Measurements from ENCODE around the gene ARAF. TPM values are rescaled to one million over a fixed set of nuclear protein-coding genes. Genes with fewer than 3 reads are reported as not detected.

ARAF gene
- total RNA-seq, 1 experiment from 2014 or later, result 16.5 TPM

DNA sequence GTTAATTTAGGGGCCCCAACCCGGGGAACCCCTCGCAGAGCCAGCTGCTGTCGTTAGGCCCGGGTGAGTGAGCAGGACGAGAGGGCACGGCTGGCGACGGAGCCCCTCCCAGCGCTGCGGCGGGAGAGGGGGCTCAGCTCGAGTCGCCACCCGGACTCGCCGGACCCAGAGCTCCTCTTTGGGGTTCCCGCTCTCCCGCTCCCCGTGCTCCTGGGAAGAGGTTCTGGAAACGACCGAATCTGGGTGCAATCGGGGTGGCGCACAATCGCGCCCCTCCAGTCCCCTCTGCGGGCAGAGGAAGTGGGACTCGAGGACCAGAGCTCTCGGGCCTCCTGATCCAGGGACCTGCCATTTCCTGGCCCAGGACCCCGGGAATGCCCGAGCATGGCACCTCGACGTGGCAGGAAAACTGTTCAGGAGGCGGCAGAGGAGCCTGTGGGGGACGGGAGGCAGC, 37.3 kb upstream of the ARAF start:
- DNase-seq, result no peak
- peaks cover 4% of the 10 kb centered on the region; the same call in 1 of the 2 replicates for H3K4me1 ChIP-seq (ENCODE audit: low read length)
- H3K9me2 ChIP-seq (replicated peaks; ENCODE audit: insufficient read depth, low read length), result no peaks in the 10 kb centered on the region
- peak overlapping the region; percentile 67; the same call in 1 of the 2 replicates for H2AFZ ChIP-seq (ENCODE audit: low read length)
- H3K36me3 ChIP-seq (ENCODE audit: insufficient read depth, low read length), result no peaks in the 10 kb centered on the region
- H3K79me2 ChIP-seq (ENCODE audit: low read length), result no peaks in the 10 kb centered on the region
- H3K9me3 ChIP-seq (ENCODE audit: low read length), result no peaks in the 10 kb centered on the region
- H3K4me2 ChIP-seq (ENCODE audit: low read depth, low read length, poor library complexity, severe bottlenecking), result peak overlapping the region; percentile 73
- H3K9ac ChIP-seq (ENCODE audit: low read length), result peak overlapping the region; percentile 65
- H3K27ac ChIP-seq (ENCODE audit: low read length), result no peak overlapping the region
- H3K27me3 ChIP-seq (ENCODE audit: low read length), result no peaks in the 10 kb centered on the region
- H4K20me1 ChIP-seq (ENCODE audit: insufficient read depth, low read depth, low read length), result no peaks in the 10 kb centered on the region
- peak overlapping the region; percentile 63 for H3K4me3 ChIP-seq (ENCODE audit: low read length)

GRCh38 chrX:47529548-47529947, 31.5 kb upstream of the ARAF start:
- Histone ChIP-seq H3K4me2 (ENCODE audit: low read depth, low read length, poor library complexity, severe bottlenecking) (no peak overlapping the region), H3K4me1 (ENCODE audit: low read length) (no peaks in the 10 kb centered on the region), H2AFZ (ENCODE audit: low read length) (no peak overlapping the region), H3K9me3 (ENCODE audit: low read length) (no peaks in the 10 kb centered on the region), H3K36me3 (ENCODE audit: insufficient read depth, low read length) (no peaks in the 10 kb centered on the region), H3K27me3 (ENCODE audit: low read length) (no peaks in the 10 kb centered on the region), H3K79me2 (ENCODE audit: low read length) (no peaks in the 10 kb centered on the region), H3K4me3 (ENCODE audit: low read length) (no peak overlapping the region), H3K9ac (ENCODE audit: low read length) (no peak overlapping the region), H3K27ac (ENCODE audit: low read length) (no peak overlapping the region), H4K20me1 (ENCODE audit: insufficient read depth, low read depth, low read length) (no peaks in the 10 kb centered on the region), H3K9me2 (replicated peaks; ENCODE audit: insufficient read depth, low read length) (no peaks in the 10 kb centered on the region)
- no peak for DNase-seq

DNA sequence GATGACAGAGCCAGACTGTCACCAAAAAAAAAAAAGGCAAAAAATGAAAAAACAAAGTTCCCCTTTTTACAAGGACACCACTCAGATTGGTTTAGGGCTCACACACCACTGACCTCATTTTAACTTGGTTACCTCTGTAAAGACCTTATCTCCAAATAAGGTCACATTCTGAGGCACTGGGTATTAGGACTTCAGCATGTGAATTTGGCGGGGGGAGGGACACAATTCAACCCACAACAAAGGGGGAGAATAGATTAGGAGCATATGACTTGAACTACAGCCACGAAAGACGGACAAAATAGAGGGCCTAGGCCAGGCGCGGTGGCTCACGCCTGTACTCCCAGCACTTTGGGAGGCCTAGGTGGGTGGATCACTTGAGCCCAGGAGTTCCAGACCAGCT, 31.0 kb upstream of the ARAF start:
- H3K4me2 ChIP-seq (ENCODE audit: low read depth, low read length, poor library complexity, severe bottlenecking), result no peak overlapping the region
- no peaks in the 10 kb centered on the region for H4K20me1 ChIP-seq (ENCODE audit: insufficient read depth, low read depth, low read length)
- H3K9me3 ChIP-seq (ENCODE audit: low read length), result no peaks in the 10 kb centered on the region
- no peak overlapping the region for H3K27ac ChIP-seq (ENCODE audit: low read length)
- no peak overlapping the region for H2AFZ ChIP-seq (ENCODE audit: low read length)
- no peaks in the 10 kb centered on the region for H3K27me3 ChIP-seq (ENCODE audit: low read length)
- no peaks in the 10 kb centered on the region for H3K9me2 ChIP-seq (replicated peaks; ENCODE audit: insufficient read depth, low read length)
- H3K4me1 ChIP-seq (ENCODE audit: low read length), result no peaks in the 10 kb centered on the region
- no peaks in the 10 kb centered on the region for H3K79me2 ChIP-seq (ENCODE audit: low read length)
- DNase-seq, result no peak
- no peak overlapping the region for H3K4me3 ChIP-seq (ENCODE audit: low read length)
- no peak overlapping the region for H3K9ac ChIP-seq (ENCODE audit: low read length)
- no peaks in the 10 kb centered on the region for H3K36me3 ChIP-seq (ENCODE audit: insufficient read depth, low read length)

DNA sequence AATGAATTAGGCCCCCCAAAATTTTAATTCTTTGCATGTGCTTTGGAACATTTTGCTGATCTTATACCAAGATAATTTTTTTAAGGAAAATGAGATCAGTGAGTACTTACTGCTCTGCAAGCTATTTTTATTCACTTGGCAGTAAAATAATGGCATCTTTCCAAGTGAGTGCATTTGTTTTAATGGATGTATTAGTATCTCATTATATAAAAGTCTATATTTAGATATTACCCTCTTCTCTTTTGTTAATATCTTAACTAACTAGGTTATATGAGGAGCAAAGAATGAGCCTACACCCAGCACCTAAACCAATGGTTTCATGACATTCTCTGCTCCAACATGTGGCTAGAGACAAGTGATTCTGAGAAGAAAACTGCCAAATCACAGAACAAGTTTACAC, 21.1 kb upstream of the ARAF start:
- no peak for DNase-seq
- H3K79me2 ChIP-seq (ENCODE audit: low read length), result no peaks in the 10 kb centered on the region
- no peaks in the 10 kb centered on the region for H3K4me1 ChIP-seq (ENCODE audit: low read length)
- no peak overlapping the region for H3K4me3 ChIP-seq (ENCODE audit: low read length)
- H2AFZ ChIP-seq (ENCODE audit: low read length), result no peak overlapping the region
- no peaks in the 10 kb centered on the region for H3K36me3 ChIP-seq (ENCODE audit: insufficient read depth, low read length)
- no peaks in the 10 kb centered on the region for H4K20me1 ChIP-seq (ENCODE audit: insufficient read depth, low read depth, low read length)
- H3K4me2 ChIP-seq (ENCODE audit: low read depth, low read length, poor library complexity, severe bottlenecking), result no peak overlapping the region
- H3K27me3 ChIP-seq (ENCODE audit: low read length), result 0 out of 2 replicates have a peak, but pooled peaks cover 3% of the 10 kb centered on the region
- no peak overlapping the region for H3K9ac ChIP-seq (ENCODE audit: low read length)
- H3K9me3 ChIP-seq (ENCODE audit: low read length), result no peaks in the 10 kb centered on the region
- no peak overlapping the region for H3K27ac ChIP-seq (ENCODE audit: low read length)
- no peaks in the 10 kb centered on the region for H3K9me2 ChIP-seq (replicated peaks; ENCODE audit: insufficient read depth, low read length)

DNA sequence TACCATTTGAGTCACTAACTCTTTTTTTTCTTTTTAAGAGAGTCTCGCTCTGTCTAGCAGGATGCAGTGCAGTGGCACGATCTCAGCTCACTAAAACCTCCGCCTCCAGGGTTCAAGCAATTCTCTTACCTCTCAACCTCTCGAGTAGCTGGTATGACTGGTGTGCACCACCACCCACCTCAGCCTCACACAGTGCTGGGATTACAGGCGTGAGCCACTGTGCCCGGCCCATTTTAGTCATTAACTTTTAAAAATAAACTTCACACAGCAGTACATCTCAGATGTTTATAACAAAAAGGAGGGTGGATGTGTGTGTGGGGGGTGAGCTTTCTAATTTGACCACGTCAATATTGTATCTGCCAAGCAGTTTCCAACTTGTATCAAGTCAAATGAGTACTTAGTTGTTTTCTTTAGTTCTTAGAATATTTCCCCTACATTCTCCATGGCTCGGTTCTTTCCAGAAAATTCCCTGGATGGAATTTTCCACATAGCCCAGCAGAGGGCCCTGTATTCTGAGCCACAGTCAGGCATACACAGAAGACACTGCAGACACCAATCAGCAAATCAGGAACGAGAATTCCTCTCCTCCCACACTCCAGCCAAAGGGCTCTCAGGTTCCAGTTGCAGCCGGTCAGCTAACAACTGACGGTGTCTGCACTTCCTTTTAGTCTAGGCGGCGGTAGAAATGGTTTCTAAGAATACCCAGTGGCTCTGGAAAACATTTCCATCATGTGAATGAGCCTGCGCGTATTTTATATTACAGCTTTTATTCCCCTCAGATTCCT, 20.1 kb upstream of the ARAF start:
- Histone ChIP-seq H3K9ac (ENCODE audit: low read length) (no peak overlapping the region), H3K4me3 (ENCODE audit: low read length) (no peak overlapping the region), H3K36me3 (ENCODE audit: insufficient read depth, low read length) (no peaks in the 10 kb centered on the region), H3K79me2 (ENCODE audit: low read length) (no peaks in the 10 kb centered on the region), H3K9me3 (ENCODE audit: low read length) (no peaks in the 10 kb centered on the region), H2AFZ (ENCODE audit: low read length) (no peak overlapping the region), H4K20me1 (ENCODE audit: insufficient read depth, low read depth, low read length) (no peaks in the 10 kb centered on the region), H3K27ac (ENCODE audit: low read length) (no peak overlapping the region), H3K4me1 (ENCODE audit: low read length) (no peaks in the 10 kb centered on the region), H3K27me3 (ENCODE audit: low read length) (0 out of 2 replicates have a peak, but pooled peaks cover 3% of the 10 kb centered on the region), H3K4me2 (ENCODE audit: low read depth, low read length, poor library complexity, severe bottlenecking) (no peak overlapping the region), H3K9me2 (replicated peaks; ENCODE audit: insufficient read depth, low read length) (no peaks in the 10 kb centered on the region)
- DNase-seq, result no peak

DNA sequence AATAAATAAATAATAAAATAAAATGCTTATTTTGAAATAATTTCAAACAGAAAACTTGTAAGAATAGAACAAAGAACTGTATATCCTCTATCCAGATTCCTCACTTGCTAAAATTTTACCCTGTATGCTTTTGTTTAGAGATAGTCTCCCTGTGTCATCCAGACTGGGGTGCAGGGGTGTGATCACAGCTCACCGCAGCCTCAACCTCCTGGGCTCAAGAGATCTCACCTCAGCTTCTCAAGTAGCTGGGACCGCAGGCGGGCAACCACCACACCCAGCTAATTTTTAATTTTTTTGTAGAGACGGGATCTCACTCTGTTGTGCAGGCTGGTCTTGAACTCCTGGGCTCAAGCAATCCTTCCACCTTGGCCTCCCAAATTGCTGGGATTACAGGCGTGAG, 17.5 kb upstream of the ARAF start:
- Histone ChIP-seq H3K4me3 (ENCODE audit: low read length) (no peak overlapping the region), H3K27me3 (ENCODE audit: low read length) (0 out of 2 replicates have a peak, but pooled peaks cover 3% of the 10 kb centered on the region), H2AFZ (ENCODE audit: low read length) (no peak overlapping the region), H3K27ac (ENCODE audit: low read length) (no peak overlapping the region), H3K9me3 (ENCODE audit: low read length) (no peaks in the 10 kb centered on the region), H4K20me1 (ENCODE audit: insufficient read depth, low read depth, low read length) (no peaks in the 10 kb centered on the region), H3K9ac (ENCODE audit: low read length) (no peak overlapping the region), H3K79me2 (ENCODE audit: low read length) (no peaks in the 10 kb centered on the region), H3K4me1 (ENCODE audit: low read length) (no peaks in the 10 kb centered on the region), H3K9me2 (replicated peaks; ENCODE audit: insufficient read depth, low read length) (no peaks in the 10 kb centered on the region), H3K36me3 (ENCODE audit: insufficient read depth, low read length) (no peaks in the 10 kb centered on the region), H3K4me2 (ENCODE audit: low read depth, low read length, poor library complexity, severe bottlenecking) (no peak overlapping the region)
- DNase-seq, result no peak

- DNase-seq, result no peak
- no peak overlapping the region for H3K9ac ChIP-seq (ENCODE audit: low read length)
- H3K79me2 ChIP-seq (ENCODE audit: low read length), result peaks cover 4% of the 10 kb centered on the region; the same call in 1 of the 2 replicates
- no peak overlapping the region for H3K27ac ChIP-seq (ENCODE audit: low read length)
- no peaks in the 10 kb centered on the region for H4K20me1 ChIP-seq (ENCODE audit: insufficient read depth, low read depth, low read length)
- no peaks in the 10 kb centered on the region for H3K27me3 ChIP-seq (ENCODE audit: low read length)
- H3K4me1 ChIP-seq (ENCODE audit: low read length), result peaks cover 7% of the 10 kb centered on the region; the same call in 1 of the 2 replicates
- no peaks in the 10 kb centered on the region for H3K9me3 ChIP-seq (ENCODE audit: low read length)
- no peak overlapping the region for H3K4me2 ChIP-seq (ENCODE audit: low read depth, low read length, poor library complexity, severe bottlenecking)
- H2AFZ ChIP-seq (ENCODE audit: low read length), result no peak overlapping the region
- H3K4me3 ChIP-seq (ENCODE audit: low read length), result no peak overlapping the region
- H3K36me3 ChIP-seq (ENCODE audit: insufficient read depth, low read length), result no peaks in the 10 kb centered on the region
- H3K9me2 ChIP-seq (replicated peaks; ENCODE audit: insufficient read depth, low read length), result no peaks in the 10 kb centered on the region
Observed at GRCh38 chrX:47556045-47556623, 4.9 kb upstream of the ARAF start.

GRCh38 chrX:47558436-47558835, 2.6 kb upstream of the ARAF start:
- Histone ChIP-seq H3K27ac (ENCODE audit: low read length) (no peak overlapping the region), H3K4me1 (ENCODE audit: low read length) (peaks cover 7% of the 10 kb centered on the region; the same call in 1 of the 2 replicates), H3K36me3 (ENCODE audit: insufficient read depth, low read length) (peaks cover 5% of the 10 kb centered on the region; the same call in 1 of the 2 replicates), H3K9me2 (replicated peaks; ENCODE audit: insufficient read depth, low read length) (no peaks in the 10 kb centered on the region), H4K20me1 (ENCODE audit: insufficient read depth, low read depth, low read length) (no peaks in the 10 kb centered on the region), H3K4me3 (ENCODE audit: low read length) (no peak overlapping the region), H3K9ac (ENCODE audit: low read length) (no peak overlapping the region), H3K9me3 (ENCODE audit: low read length) (no peaks in the 10 kb centered on the region), H3K27me3 (ENCODE audit: low read length) (no peaks in the 10 kb centered on the region), H3K4me2 (ENCODE audit: low read depth, low read length, poor library complexity, severe bottlenecking) (no peak overlapping the region), H3K79me2 (ENCODE audit: low read length) (peaks cover 19% of the 10 kb centered on the region), H2AFZ (ENCODE audit: low read length) (no peak overlapping the region)
- no peak for DNase-seq
